ENCODE measurements around the gene PPP2R3A.
"Not testable (repeated sequence)": the region's sequence is repeated elsewhere in the genome, so short reads cannot be mapped to it uniquely, and the experiment has no call there.

Gene PPP2R3A

DNA sequence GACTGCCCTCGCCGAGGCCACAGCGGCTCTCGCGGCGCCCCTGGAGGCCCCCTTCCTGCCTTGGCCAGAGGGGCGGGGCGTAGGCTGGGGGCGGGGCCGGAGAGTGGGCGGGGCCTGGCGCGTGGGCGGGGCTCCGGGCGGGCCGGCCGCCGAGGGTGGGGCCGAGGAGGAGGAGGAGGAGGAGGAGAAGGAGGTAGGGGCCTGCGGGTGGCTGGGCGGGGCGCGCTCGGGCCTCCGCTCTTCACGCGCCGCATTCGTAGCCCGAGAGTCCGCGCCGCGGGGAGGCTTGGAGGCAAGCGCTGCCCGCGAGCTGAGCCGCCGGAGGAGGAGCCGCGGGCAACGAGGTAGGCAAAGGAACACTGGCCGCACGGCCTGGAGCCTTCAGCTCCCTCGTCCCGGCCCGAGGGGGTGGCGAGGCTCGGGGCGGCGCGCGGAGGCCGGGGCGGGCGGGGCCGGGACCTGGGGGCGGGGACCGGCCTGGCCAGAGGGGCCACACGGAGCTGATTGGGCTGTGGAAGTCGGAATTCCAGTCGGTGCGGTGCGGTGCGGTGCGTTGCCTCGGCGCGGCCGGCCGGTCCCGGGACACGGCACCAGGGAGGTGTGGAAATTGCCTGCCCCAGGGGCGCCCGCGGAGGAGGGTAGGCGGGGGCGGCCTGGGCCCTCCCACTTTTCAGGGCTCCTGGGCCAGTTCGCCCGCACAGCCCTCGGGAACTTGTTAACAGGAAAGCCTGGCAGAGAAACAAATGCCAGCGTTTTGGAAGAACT lies at the start of gene PPP2R3A:
Gene PPP2R3A, plus strand, starts transcription at position 223 of the 765 bp plus-strand sequence. CDS start 35,771 bp downstream, outside the sequence.
- H3K36me3 Mint-ChIP-seq (ENCODE audit: insufficient read depth) = no peaks in the 10 kb centered on the region

GRCh38 chr3:135916310-135916709 lies 49.2 kb upstream of the PPP2R3A start:
- H3K27ac Mint-ChIP-seq (ENCODE audit: low read depth) = no peak overlapping the region
- no peak overlapping the region for H3K4me3 Mint-ChIP-seq
- peaks cover 22% of the 10 kb centered on the region for H3K27me3 Mint-ChIP-seq

More for the DNA sequence above, at the start of gene PPP2R3A:
- peak within 1 kb of the TSS; percentile 77 for H3K4me3 Mint-ChIP-seq
- H3K27me3 Mint-ChIP-seq = peaks cover 36% of the 10 kb centered on the region
- H3K4me1 Mint-ChIP-seq = peaks cover 11% of the 10 kb centered on the region
- peaks cover under 1% of the 10 kb centered on the region for H3K9me3 Mint-ChIP-seq
- DNase-seq (ENCODE audit: low spot score in 2 of 2) = peak; percentile 31 to 53
- no peak within 1 kb of the TSS for H3K27ac Mint-ChIP-seq (ENCODE audit: low read depth)
- peak; percentile 78 for ATAC-seq (replicated peaks; ENCODE audit: extremely low read depth, poor library complexity, severe bottlenecking)

DNA sequence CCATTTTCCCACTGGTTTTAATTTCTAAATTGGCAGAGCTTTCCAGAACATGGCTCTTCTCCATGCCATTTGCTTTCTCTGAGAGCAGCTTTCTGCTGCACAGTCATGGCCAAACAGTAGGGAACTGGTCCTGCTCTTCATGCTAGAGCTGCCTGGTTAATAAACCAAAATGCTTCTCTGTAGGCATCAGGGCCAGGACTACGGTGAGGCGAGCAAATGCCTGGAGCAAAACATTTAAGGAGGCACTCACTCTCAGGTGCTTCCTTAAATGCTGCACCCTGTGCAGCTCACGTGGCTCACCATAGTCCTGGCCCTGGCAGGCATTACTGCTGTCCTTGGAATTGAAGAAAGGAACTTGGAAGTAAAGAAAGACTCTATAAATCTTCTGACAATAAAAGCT lies 48.5 kb upstream of the PPP2R3A start:
- no peak for ATAC-seq (replicated peaks; ENCODE audit: extremely low read depth, poor library complexity, severe bottlenecking)
- Mint-ChIP-seq H3K9me3 (no peaks in the 10 kb centered on the region), H3K4me1 (no peaks in the 10 kb centered on the region), H3K27me3 (peaks cover 22% of the 10 kb centered on the region), H3K4me3 (no peak overlapping the region), H3K27ac (ENCODE audit: low read depth) (no peak overlapping the region), H3K36me3 (ENCODE audit: insufficient read depth) (no peaks in the 10 kb centered on the region)
- DNase-seq (ENCODE audit: low spot score in 2 of 2) = no peak

More at GRCh38 chr3:135916310-135916709, 49.2 kb upstream of the PPP2R3A start:
- ATAC-seq (replicated peaks; ENCODE audit: extremely low read depth, poor library complexity, severe bottlenecking) = no peak
- no peak for DNase-seq (ENCODE audit: low spot score in 2 of 2)
- Mint-ChIP-seq H3K4me1 (no peaks in the 10 kb centered on the region), H3K9me3 (no peaks in the 10 kb centered on the region), H3K36me3 (ENCODE audit: insufficient read depth) (no peaks in the 10 kb centered on the region)

DNA sequence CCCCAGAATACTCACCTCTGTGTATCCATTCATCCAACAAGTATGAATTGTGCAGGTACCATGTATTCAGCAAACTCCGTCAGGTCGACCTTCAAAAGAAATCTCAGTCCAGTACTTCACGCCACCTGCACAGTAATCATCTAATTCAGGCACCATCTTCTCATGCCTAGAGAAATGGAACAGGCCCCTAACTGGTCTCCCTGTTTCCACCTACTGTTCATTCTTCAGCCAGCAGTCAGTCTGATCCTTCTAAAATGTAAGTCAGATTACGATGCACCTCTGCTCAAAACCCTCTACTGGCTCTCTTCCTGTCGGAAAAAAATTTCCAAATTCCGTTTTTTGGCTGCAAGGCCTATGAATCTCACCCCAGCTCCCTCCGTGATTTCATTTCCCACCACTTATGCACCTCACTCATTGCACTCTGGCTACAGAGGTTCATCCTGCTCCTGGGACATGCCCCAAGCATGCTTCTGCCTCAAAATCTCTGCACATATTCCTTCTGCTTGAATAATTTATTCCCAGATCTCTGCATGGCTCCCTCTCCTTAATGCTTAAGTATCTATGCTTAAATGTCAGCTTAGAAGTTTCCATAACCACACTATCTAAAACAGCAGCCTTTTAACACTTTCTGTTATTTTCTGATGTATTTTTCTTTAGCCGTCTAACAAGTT lies 47.5 kb upstream of the PPP2R3A start:
- H3K4me3 Mint-ChIP-seq = no peak overlapping the region
- H3K9me3 Mint-ChIP-seq = no peaks in the 10 kb centered on the region
- H3K27ac Mint-ChIP-seq (ENCODE audit: low read depth) = no peak overlapping the region
- H3K4me1 Mint-ChIP-seq = no peaks in the 10 kb centered on the region
- DNase-seq (ENCODE audit: low spot score in 2 of 2) (no peak), ATAC-seq (replicated peaks; ENCODE audit: extremely low read depth, poor library complexity, severe bottlenecking) (no peak)
- H3K36me3 Mint-ChIP-seq (ENCODE audit: insufficient read depth) = no peaks in the 10 kb centered on the region
- H3K27me3 Mint-ChIP-seq = peaks cover 25% of the 10 kb centered on the region

- Mint-ChIP-seq H3K27me3 (peaks cover 30% of the 10 kb centered on the region), H3K9me3 (no peaks in the 10 kb centered on the region), H3K4me1 (no peaks in the 10 kb centered on the region), H3K4me3 (no peak overlapping the region), H3K27ac (ENCODE audit: low read depth) (no peak overlapping the region), H3K36me3 (ENCODE audit: insufficient read depth) (no peaks in the 10 kb centered on the region)
- DNase-seq (ENCODE audit: low spot score in 2 of 2) (no peak), ATAC-seq (replicated peaks; ENCODE audit: extremely low read depth, poor library complexity, severe bottlenecking) (no peak)
Measured at GRCh38 chr3:135918600-135918999, 46.9 kb upstream of the PPP2R3A start.

DNA sequence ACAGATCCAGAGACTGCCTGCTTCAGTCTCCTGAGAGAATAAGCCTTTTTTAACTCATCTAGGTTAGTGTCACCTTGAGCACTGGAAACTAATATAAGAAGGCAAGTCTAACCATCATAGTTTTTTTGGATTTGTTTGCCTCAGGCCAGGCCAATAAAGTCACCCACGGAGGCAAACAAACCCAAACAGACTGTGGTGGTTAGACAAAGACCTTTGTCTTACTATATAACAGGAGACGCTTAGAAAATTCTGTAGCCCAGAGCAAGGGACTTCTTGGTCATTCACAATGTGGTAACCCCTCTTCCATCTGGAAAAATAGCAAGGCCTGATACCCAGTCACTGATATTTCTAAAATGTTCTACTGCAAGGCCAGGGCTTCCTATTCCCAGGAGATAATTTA lies 45.3 kb upstream of the PPP2R3A start:
- Mint-ChIP-seq H3K4me3 (no peak overlapping the region), H3K9me3 (no peaks in the 10 kb centered on the region)
- no peak for ATAC-seq (replicated peaks; ENCODE audit: extremely low read depth, poor library complexity, severe bottlenecking)

DNA sequence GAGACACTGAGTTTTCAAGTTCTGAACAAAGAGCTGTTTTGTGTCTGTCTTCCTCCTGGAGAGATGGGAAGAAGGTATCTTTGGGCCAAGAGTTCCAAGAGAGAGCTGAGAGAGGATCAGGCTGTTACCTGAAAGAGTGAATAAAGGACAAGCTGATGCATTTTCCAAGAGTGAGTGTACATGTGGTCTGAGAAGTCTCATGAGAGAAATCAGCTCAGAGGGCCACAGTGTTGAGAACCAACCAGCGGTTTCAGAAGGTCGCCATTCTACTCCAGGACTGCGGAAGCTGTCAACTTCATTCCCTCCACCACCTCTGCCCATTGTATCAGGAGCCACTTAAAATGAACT lies 42.7 kb upstream of the PPP2R3A start:
- H3K4me1 Mint-ChIP-seq = no peaks in the 10 kb centered on the region
- H3K9me3 Mint-ChIP-seq = no peaks in the 10 kb centered on the region
- DNase-seq (ENCODE audit: low spot score in 2 of 2) (no peak), ATAC-seq (replicated peaks; ENCODE audit: extremely low read depth, poor library complexity, severe bottlenecking) (no peak)
- H3K36me3 Mint-ChIP-seq (ENCODE audit: insufficient read depth) = no peaks in the 10 kb centered on the region
- no peak overlapping the region for H3K27ac Mint-ChIP-seq (ENCODE audit: low read depth)
- no peak overlapping the region for H3K4me3 Mint-ChIP-seq
- H3K27me3 Mint-ChIP-seq = peaks cover 54% of the 10 kb centered on the region

More for the DNA sequence above, 45.3 kb upstream of the PPP2R3A start:
- no peaks in the 10 kb centered on the region for H3K4me1 Mint-ChIP-seq
- H3K27me3 Mint-ChIP-seq = peaks cover 41% of the 10 kb centered on the region
- no peak overlapping the region for H3K27ac Mint-ChIP-seq (ENCODE audit: low read depth)
- no peak for DNase-seq (ENCODE audit: low spot score in 2 of 2)
- H3K36me3 Mint-ChIP-seq (ENCODE audit: insufficient read depth) = no peaks in the 10 kb centered on the region

GRCh38 chr3:135924506-135924905 lies 41.0 kb upstream of the PPP2R3A start:
- Mint-ChIP-seq H3K27me3 (peaks cover 46% of the 10 kb centered on the region), H3K27ac (ENCODE audit: low read depth) (no peak overlapping the region), H3K9me3 (no peaks in the 10 kb centered on the region), H3K36me3 (ENCODE audit: insufficient read depth) (no peaks in the 10 kb centered on the region), H3K4me3 (no peak overlapping the region), H3K4me1 (no peaks in the 10 kb centered on the region)
- DNase-seq (ENCODE audit: low spot score in 2 of 2) = no peak
- no peak for ATAC-seq (replicated peaks; ENCODE audit: extremely low read depth, poor library complexity, severe bottlenecking)

DNA sequence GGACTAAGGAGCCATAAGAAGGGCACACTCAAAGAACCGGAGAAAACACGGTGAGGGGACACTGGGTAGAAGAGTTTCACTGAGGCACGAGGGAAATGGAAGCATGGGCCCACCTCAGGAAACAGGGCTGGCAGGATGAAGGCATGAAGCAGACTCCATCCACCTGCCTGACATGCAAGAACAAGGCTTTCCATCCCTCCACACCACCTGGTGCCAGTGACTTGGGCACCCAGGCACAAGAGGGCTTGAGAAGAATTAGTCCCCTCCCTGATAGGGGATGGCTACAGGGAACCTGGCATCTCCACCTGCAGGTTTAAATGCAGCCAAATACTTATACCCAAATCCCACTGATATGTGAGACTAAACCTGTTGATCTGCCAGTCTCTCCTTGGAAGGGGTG lies 38.9 kb upstream of the PPP2R3A start:
- Mint-ChIP-seq H3K27me3 (peaks cover 53% of the 10 kb centered on the region), H3K27ac (ENCODE audit: low read depth) (no peak overlapping the region), H3K4me3 (no peak overlapping the region), H3K4me1 (no peaks in the 10 kb centered on the region), H3K36me3 (ENCODE audit: insufficient read depth) (no peaks in the 10 kb centered on the region), H3K9me3 (no peaks in the 10 kb centered on the region)
- DNase-seq (ENCODE audit: low spot score in 2 of 2) (no peak), ATAC-seq (replicated peaks; ENCODE audit: extremely low read depth, poor library complexity, severe bottlenecking) (no peak)

DNA sequence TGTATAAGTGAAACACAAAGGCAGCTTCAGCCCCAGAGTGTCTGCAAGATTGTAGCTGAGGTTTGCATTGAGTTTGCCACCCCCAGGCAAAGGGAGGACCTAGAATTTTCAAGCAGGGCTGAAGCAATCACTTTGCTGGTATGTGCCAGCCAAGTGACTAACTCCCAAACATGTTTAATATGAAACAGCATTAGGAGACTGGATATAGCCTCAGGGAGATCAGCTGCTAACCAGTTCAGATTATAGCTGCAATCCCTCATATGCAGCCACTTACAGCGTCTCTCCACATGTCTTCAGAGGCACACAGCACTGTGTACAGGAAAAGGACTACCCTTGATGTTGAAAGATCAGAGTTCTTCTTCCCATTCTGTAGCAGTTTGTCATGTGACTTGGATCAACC lies 38.4 kb upstream of the PPP2R3A start:
- Mint-ChIP-seq H3K36me3 (ENCODE audit: insufficient read depth) (no peaks in the 10 kb centered on the region), H3K9me3 (no peaks in the 10 kb centered on the region), H3K4me3 (no peak overlapping the region), H3K27me3 (peaks cover 53% of the 10 kb centered on the region), H3K4me1 (no peaks in the 10 kb centered on the region), H3K27ac (ENCODE audit: low read depth) (no peak overlapping the region)
- no peak for DNase-seq (ENCODE audit: low spot score in 2 of 2)
- ATAC-seq (replicated peaks; ENCODE audit: extremely low read depth, poor library complexity, severe bottlenecking) = no peak

DNA sequence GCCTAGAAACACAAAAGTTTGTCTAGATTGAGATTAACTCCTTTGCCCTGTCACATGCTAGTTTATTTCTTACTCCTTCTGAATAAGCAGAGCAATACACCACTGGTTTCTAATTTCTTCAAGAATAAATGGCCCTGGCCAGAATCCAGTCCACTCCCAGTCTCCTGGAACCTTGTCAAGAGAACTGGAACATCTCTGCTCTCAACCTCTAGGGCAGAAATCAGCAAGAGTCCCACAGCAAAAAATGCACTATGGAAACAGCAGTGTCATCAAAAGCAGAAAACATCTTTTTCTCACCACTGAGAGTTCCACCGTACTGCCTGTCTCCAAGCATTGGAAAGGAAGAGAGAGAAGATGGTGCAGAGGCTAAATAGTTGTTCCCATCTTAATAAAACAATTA lies 35.9 kb upstream of the PPP2R3A start:
- Mint-ChIP-seq H3K36me3 (ENCODE audit: insufficient read depth) (no peaks in the 10 kb centered on the region), H3K27ac (ENCODE audit: low read depth) (no peak overlapping the region), H3K4me1 (no peaks in the 10 kb centered on the region), H3K4me3 (no peak overlapping the region), H3K9me3 (no peaks in the 10 kb centered on the region), H3K27me3 (peaks cover 40% of the 10 kb centered on the region)
- DNase-seq (ENCODE audit: low spot score in 2 of 2) = no peak
- ATAC-seq (replicated peaks; ENCODE audit: extremely low read depth, poor library complexity, severe bottlenecking) = no peak

DNA sequence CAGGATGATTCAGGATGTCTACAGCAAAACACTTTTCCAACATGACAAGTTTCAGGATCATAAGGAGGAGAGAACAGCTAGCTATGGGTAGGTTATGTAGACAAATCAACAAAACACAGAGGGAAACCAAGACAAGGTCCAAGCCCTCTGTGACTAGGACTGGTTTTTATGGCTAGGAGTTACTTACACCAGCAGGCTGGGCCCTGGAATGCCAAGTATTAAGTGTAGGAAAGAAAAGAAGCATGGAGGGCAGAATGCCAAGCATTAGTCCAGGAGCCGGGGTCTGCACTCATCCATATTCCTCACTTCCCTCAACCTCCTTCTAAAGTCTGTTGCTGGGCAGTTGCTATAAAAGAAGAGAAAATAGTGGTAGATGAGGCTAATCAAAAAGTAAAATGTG lies 35.3 kb upstream of the PPP2R3A start:
- Mint-ChIP-seq H3K27me3 (peaks cover 34% of the 10 kb centered on the region), H3K4me3 (no peak overlapping the region), H3K9me3 (no peaks in the 10 kb centered on the region), H3K4me1 (no peaks in the 10 kb centered on the region), H3K36me3 (ENCODE audit: insufficient read depth) (no peaks in the 10 kb centered on the region), H3K27ac (ENCODE audit: low read depth) (no peak overlapping the region)
- no peak for ATAC-seq (replicated peaks; ENCODE audit: extremely low read depth, poor library complexity, severe bottlenecking)
- no peak for DNase-seq (ENCODE audit: low spot score in 2 of 2)

GRCh38 chr3:135935171-135935570 lies 30.4 kb upstream of the PPP2R3A start:
- DNase-seq (ENCODE audit: low spot score in 2 of 2); H3K9me3 Mint-ChIP-seq; H3K36me3 Mint-ChIP-seq (ENCODE audit: insufficient read depth); H3K4me1 Mint-ChIP-seq; H3K4me3 Mint-ChIP-seq; H3K27ac Mint-ChIP-seq (ENCODE audit: low read depth); ATAC-seq (replicated peaks; ENCODE audit: extremely low read depth, poor library complexity, severe bottlenecking): not testable (repeated sequence)
- peaks cover 25% of the 10 kb centered on the region for H3K27me3 Mint-ChIP-seq

All from central memory CD8-positive, alpha-beta T cell (primary cell).